Stimulated activated CD4-positive, alpha-beta T cell treated with anti-CD3 and anti-CD28 coated beads, Interleukin-2, amount 100 ng/mL, for 48 hours (primary cell): ENCODE results near the gene CMC1.
A peak's percentile ranks its signal among the peaks of the same experiment; 100 is the strongest.
"Not testable (repeated sequence)": the region's sequence is repeated elsewhere in the genome, so short reads cannot be mapped to it uniquely, and the experiment has no call there.

Experiments used
- DNase-seq, 2 donors: peaks; one replicate each; pipeline ENCODE4 v3.0.0-alpha.2; 2020

Gene CMC1, protein sequence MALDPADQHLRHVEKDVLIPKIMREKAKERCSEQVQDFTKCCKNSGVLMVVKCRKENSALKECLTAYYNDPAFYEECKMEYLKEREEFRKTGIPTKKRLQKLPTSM

DNA sequence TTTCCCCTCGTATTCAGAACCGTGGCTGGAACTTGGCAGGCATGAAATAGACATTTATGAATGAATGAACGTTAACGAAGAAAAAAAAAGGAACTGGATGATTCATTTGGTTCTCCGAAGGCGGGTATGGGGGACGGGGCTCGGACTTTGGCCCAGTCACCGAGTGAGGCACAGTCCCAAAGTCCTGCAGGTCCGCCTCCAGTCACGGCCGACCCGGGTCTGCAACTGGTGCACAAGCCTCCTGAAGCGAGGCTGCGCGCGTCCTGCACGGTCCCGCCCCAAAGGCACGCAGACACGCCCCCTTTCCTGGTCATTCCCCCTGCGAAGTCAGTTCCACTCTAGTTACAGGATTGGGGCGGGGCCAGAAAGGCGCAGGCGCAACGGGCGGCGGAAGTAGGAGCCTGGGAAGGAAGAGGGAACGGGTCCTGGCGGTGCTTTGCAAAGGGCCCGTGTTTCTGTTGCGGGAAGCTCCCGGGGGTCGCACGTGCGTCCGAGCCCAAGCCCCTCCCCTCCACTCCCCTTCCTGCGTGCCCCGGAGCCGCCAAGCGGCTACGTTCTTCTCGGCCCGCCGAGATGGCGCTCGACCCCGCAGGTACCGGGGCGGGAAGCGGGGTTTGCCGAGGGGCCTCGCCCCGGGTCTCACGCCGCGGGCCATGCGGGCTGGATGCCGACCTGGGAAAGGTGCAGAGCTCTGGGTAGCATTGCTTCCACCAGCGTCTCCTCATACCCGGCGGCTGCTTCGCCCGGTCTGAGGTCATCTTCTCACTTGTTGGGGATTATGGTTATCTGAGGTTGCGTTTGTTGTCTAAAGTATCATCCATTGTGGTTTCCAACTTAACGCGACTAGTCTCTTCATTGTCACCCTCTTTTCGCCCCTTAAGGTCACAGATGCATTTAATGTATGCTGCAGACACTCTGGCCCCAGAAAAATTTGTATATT lies at the start of gene CMC1:
CMC1 (plus strand) TSS at position 399 of the 940 bp plus-strand sequence; CDS start at position 574, 175 bp downstream.
- peak; percentile 88 to 94 for DNase-seq

DNA sequence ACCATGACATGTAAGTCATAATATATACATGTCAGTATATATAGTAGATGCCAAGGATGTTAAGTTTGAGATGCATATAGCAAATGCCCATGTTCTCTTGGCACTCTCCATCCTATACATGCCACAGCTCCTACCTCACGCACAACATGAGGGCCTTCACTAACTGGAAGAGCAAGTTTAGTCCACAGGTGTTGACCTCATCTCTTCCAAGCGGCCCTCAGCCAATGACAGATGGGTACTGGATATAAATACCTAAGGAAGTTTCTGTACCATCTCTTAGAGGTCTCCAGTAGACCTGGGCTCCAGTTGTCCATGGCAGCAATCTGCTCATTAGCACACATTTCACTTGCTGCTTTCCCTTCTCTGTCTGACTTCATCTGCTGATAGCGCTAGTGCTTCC lies 43.3 kb upstream of the CMC1 start:
- no peak for DNase-seq

DNA sequence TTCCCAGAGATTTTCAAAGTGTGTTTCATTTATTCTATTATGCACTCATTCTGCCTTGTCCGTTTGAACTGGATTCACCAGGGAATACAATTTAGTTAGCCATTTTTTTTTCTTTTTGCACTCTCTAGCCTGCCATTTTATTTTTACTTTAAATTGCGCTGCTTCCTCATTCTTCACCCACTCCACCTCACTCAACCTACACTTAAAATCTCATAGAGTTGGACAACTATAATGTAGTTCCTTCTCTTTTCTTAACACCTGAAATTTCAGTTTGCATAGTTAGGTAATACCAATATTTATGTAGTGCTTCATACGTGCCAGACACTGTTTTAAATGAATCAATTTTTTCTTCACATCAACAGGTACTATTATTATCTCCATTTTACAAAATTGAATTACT lies 42.4 kb upstream of the CMC1 start:
- DNase-seq, result no peak

DNA sequence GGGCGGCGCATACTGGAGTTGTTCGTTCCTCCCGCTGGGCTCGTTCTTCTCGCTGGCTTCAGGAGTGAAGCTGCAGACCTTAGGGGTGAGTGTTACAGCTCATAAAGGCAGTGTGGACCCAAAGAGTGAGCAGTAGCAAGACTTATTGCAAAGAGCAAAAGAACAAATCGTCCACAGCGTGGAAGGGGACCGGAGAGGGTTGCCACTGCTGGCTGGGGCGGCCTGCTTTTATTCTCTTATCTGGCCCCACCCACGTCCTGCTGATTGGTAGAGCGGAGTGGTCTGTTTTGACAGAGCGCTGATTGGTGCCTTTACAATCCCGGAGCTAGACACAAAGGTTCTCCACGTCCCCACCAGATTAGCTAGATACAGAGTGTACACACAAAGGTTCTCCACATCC lies 41.8 kb upstream of the CMC1 start:
- DNase-seq, result not testable (repeated sequence)

DNA sequence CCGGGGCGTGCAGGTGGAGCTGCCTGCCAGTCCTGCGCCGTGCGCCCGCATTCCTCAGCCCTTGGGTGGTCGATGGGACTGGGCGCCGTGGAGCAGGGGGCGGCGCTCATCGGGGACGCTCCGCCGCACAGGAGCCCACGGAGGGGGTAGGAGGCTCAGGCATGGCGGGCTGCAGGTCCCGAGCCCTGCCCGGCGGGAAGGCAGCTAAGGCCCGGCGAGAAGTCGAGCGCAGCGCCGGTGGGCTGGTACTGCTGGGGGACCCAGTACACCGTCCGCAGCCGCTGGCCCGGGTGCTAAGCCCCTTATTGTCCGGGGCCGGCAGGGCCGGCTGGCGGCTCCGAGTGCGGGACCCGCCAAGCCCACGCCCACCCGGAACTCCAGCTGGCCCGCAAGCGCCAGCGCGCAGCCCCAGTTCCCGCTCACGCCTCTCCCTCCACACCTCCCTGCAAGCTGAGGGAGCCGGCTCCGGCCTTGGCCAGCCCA lies 41.0 kb upstream of the CMC1 start:
- not testable (repeated sequence) for DNase-seq

DNA sequence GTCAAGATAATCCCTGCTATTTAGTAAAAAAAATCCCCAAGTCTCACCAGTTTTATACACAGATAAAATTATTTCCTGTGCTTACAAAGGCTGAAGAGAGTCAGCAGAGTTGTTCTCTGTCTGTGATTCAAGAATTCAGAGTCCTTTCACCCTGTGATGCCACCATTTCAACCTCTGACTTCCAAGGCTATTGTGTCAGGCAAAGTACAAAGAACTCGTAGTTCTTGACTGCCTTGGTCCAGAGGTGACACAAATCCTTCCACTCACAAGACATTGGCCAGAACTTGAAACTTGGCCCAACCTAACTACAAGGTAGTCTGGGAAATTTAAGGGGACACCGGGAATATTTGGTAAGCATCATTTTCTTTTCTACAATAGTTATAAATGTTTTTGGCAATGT lies 34.9 kb upstream of the CMC1 start:
- DNase-seq, result no peak

DNA sequence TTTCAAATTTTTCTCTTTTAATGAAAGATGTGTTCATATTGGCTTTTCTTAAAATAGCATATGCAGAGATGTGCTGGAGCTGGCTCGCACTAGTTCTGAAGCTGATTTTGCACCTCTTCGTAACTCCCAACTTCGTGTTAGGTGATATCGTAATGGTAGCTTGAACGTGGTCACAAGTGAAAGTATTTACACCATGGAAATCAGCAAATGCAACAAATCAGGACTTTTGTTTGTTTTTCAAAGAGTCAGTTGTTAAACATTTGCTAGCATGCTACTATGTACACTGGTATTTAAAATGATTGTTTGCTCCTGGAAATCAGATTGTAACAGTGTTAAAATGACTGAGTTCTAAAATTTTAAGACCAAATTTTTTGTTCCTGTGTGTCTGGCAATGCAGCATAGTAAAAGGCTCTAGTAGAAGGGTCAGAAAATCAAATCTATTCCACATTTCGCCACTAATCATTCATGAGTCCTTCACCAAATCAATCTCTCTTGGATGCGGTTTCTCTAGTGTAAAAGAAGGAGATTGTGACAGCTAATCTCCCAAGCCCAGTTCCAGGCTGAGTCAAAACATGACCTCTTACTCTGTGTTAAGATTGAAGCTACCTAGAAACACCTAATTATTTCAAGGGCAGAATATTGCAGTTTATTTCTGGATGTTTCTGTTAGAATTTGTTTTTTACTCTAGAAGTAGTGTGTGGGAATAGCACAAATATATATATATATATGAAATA lies 34.3 kb upstream of the CMC1 start:
- DNase-seq, result no peak

DNA sequence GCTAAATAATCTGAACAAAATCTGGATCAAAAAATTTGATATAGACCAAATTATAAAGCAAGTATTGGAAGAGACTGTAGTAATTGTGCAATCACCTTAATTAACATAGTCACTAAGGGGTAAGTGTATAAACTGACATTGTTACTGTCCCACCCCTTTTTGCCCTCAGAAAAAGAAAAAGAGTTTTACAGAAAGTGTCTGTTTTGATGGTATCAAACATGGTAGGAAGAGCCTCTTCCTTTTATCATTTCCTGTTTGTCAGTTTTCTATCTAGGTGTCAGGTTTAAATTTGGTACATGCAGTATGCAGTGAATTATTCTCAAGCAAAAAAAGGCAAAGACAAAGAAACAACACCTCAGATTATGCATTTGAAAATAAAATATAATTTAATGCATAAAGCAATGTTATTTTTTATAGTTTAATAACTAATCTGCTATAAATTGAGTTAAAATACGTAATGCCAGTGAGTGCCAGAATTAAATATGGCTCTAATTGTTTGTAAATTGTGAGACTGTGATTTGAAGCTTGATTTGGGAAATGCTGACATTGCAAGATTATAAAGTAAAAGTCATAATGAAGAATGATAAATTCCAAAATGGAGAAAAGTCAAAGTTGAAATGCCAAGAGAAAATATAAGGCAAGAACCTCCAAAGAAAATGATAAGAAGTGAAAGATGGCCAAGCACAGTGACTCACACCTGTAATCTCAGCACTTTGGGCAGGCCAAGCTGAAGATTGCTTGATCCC lies 30.3 kb upstream of the CMC1 start:
- no peak for DNase-seq

DNA sequence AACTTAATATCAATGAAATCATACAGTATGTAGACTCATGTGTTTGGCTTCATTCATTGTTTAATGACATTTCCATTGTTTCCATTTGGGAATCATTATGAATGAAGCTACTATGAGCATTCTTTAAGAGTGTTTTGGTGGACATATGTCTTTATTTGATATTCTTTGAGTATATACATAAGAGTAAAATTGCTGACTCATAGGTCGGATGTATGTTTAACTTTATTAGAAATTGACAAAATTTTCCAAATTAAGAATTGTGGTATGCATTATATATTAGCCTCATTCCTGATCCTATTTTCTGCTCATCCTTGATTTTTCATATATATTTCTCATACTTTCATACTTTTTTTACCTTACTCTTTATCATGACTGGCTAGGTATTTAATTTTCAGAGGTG lies 28.7 kb upstream of the CMC1 start:
- no peak for DNase-seq

DNA sequence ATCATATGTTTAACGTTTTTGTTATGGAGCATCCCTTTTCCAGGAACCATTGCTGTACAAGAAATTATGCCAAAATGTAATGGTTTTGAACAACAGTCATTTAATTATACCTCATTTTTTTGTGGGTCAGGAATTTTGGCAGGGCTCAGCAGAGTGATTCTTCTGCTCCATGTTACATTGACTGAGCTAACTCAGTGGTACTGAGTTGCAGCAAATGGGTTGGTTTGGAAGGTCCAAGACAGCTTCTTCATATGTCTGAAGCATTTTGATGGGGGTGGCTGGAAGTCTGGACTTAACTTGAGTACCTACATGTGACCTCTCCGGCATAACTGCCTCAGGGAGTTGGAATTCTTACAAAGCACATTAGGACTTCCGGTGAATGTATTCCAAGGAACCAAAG lies 26.0 kb upstream of the CMC1 start:
- DNase-seq, result no peak

DNA sequence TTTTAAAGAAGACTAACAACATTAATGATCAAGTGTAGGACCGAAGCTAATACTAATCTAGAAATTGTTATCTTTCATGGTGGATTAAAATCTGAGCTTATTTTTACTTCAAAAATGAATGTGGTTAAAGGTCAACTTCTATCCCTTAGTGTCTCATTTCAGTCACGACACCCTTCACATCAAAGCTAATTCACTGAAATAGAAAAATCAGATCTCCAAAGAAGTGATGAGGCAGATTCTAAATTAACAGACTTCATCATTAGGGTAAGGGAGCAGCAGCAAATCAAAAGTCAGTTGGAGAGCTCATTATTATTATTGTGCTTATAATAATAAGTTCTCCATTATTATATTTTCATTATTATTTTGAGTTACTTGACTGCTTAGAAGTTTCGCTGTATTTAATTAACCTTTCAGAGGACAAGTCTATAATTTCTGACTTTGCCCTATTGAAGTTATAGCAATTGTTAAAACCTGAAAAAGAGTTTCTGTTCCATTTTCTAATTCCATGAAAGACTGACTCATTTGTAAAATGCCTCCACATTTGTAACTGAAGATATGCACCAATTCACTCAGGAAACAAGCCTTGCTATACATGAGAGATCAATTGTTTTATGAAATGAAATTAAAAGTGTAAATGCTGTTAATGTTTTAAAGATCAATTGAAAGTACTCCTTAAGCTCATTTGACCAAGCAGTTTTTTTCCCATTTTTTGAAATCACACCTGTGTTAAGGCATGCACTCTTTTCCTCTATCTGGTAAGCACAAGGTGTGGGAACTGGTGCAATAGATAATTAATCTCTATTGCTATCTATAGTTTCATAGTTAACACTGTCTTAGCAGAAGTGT lies 23.1 kb upstream of the CMC1 start:
- no peak for DNase-seq

DNA sequence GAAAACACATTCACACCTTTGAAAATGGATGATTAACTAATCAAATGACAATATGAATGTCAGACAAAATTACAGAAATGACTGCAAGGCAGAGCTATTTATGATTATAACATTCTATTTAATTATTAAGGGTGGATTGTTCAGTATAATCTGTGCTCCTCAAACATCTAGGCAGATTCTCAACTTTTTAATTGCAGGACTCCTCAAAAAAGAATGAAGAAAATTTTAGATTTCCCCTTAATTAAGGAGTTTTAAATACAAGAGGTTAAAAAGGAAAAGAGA lies 22.6 kb upstream of the CMC1 start:
- no peak for DNase-seq

DNA sequence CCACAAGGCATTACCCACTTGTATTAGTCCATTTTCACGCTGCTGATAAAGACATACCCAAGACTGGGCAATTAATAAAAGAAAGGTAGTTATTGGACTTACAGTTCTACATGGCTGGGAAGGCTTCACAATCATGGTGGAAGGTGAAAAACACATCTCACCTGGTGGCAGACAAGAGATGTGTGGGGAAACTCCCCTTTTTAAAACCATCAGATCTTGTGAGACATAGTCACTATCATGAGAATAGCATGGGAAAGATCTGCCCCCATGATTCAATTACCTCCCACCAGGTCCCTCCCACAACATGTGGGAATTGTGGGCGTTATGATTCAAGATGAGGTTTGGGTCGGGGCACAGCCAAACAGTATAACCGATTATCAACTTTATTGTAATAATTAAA lies 17.0 kb upstream of the CMC1 start:
- DNase-seq, result no peak

DNA sequence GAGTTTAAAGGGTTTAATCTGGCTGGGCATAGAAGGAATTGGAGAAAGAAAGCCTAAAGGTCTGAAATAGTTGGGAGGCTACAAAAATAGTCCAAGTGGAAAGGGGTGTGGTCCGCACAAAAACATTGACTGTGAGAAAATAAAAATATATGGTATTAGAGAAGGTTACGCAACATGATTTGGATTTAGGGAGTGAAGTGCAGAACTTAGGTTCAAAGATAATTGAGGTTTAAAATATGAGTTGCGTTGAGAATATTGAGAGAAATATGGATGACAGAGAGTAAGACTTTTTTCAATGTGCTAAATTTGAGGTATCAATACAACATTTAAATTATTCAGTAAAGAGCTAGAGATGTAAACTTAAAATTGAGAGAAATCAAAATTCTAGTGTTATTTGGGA lies 15.4 kb upstream of the CMC1 start:
- DNase-seq, result no peak

DNA sequence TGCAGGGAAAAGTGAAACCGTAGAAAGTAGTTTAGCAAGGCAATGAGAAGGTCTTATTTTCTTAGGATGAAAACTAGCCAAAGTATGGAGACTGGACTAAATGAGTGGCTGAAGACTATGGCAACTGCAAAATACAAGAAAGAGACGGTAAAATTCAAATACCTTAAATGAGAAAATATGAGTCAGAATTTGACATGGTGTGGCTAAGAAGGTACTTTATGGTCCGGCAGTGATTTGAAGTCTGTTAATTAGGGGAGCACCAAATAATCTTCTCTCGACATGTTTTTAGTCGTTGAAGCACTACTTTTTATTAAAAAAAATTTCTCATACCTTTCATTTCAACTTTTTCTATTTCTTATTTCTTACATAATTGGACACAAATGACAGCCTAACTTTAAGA lies 12.8 kb upstream of the CMC1 start:
- DNase-seq, result no peak

DNA sequence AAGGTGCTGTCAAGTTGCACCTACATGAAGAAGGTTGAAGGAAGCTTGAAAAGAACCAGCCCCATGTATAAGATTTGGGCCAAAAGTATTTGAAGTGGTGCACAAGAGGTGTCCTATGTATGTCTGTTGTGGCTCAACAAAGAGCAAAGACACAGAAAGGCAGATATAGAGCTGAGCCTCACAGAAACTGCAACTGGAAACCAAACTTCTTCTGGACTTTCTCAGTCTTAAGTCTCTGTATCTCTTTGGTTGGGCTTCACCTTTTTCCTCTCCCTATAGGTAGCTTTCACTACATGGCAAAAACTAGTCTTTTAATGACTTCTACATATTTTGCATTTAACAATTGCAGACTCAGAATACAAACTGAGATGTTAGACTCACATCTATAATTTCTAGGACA lies 8.8 kb upstream of the CMC1 start:
- DNase-seq, result no peak

DNA sequence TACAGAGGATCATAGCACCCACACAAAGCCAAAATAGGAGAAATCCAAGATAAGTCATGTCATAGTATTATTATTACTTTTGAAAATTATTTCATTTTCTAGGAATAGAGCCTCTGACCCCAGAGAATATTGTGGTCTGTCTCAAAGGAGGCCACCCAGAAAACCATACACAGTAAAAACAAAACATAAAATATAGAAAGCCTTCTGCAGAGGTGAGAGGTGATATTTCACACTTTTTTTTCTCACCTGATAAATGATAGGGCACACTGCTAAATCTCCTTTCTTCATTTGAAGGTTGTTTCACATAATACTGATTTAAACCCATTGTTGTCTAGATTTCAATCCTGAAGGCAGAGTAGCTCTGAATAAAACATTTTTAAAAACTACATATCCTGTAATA lies 7.0 kb upstream of the CMC1 start:
- DNase-seq, result no peak

DNA sequence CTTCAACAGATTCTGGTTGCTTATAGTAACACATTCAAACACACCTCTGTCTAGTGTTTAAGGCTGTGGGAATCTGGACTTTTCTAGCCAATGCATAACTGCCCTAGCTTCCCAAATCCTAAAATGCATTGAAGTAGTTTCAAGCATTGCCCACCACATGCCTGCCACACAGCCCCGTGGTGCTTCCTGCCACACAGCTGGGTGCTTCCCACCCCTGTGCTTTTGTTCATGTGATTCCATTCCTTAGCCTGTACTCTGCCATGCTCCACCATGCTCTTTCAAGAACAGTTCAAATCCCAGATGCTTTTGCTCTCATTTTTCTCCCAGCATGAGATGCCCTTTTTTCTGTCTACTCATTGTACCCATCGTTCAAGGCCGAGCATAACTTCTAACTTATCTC lies 2.3 kb upstream of the CMC1 start:
- no peak for DNase-seq

DNA sequence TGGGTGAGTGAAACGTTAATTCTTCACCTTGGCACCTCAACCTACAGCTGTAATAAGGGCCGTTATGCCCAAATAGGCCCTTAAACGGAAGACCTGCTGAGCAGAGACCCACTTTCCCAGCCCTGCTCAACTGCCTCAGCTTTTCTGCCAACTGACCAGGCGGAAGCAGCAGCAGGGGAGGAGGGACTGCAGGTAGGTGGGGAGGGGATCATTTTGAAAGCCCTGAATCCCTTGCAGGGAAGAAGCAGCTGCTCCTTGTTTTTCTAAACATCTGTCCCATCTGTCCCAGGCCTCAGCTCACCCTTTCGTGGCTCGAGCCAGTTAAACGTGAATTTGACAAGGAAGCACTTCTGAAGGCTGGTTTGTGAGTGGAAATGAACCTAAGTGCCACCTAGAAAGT lies 978 bp upstream of the CMC1 start:
- no peak for DNase-seq

DNA sequence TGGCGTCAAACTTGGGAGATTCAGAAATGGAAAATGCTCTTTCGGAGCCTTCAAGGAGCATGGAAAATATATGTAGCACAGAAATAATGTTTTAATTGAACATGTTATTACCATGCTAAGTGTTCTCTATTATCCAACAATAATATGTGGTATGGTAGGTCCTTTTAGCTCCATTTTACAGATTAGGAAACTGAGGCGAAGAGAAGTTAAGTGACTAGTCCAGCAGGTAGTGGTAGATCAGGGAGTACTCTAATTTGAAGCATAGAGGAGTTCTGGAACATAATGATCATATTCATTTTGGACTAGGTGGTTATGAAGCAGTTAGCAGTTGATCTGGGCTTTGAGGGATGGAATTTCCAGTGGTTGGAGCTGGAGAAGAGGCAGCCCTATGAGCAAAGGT lies 1.1 kb downstream of the CMC1 start:
- no peak for DNase-seq

DNA sequence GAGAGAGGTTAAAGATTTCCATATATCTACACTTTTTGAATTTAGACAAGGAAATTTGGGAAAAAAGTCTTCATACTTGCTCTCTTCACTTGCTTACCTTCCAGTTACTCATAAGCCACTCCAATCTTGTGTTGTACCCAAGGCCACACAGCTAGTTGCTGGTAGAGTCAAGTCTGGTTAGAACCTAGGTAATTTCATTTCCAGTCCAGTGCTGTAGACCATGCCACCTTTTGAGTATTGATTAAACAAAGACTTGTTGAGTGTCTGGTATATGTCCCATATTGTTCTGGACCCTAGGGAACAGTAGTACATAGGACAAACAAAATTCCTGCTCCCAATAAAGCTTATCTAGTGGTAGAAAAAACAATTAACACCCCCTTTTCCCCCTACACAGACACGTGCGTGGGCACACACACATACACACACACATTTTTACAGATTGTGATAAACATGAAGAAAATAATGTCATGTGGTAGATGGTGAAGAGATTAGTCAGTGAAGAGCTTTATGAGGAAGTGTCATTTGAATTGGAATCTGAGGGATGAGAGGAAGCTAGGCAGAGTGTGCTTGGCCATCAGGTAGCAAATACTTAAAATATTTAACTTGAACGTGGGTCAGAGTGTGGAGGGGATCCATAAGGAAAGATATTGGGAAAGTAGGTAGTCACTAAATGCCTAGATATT lies 2.1 kb downstream of the CMC1 start:
- no peak for DNase-seq

DNA sequence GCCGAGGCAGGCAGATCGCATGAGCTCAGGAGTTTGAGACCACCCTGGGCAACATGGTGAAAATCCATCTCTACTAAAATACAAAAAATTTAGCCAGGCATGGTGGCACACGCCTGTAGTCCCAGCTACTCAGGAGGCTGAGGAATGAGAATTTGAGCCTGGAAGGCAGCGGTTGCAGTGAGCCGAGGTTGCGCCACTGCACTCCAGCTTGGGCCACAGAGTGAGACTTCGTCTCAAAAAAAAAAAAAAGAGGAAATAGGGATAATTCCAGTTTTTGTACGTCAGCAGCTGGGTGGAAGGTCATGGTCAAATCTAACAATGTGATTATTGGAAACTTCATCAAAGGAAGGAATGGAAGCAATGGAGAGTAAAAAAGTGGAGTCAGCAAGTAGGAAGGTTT lies 3.1 kb downstream of the CMC1 start:
- no peak for DNase-seq
